ENCODE data around the gene GPATCH8.

DNA sequence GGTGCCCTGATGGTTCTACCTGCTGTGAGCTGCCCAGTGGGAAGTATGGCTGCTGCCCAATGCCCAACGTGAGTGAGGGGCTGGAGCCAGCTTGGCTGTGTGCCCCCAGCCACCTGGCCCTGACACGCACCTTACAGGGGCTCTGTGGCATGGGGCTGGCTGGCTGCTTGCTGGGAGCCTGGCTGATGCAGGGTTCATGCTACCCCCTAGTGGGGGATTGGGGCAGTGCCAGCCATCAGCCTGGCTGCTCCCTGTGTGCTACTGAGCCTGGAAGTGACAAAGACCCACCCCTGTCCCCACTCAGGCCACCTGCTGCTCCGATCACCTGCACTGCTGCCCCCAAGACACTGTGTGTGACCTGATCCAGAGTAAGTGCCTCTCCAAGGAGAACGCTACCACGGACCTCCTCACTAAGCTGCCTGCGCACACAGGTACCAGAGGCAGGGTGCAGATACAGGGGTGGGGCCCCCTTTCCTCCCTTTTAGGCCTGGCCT, 152.4 kb downstream of the GPATCH8 start:
- TF ChIP-seq, protein P1, sequence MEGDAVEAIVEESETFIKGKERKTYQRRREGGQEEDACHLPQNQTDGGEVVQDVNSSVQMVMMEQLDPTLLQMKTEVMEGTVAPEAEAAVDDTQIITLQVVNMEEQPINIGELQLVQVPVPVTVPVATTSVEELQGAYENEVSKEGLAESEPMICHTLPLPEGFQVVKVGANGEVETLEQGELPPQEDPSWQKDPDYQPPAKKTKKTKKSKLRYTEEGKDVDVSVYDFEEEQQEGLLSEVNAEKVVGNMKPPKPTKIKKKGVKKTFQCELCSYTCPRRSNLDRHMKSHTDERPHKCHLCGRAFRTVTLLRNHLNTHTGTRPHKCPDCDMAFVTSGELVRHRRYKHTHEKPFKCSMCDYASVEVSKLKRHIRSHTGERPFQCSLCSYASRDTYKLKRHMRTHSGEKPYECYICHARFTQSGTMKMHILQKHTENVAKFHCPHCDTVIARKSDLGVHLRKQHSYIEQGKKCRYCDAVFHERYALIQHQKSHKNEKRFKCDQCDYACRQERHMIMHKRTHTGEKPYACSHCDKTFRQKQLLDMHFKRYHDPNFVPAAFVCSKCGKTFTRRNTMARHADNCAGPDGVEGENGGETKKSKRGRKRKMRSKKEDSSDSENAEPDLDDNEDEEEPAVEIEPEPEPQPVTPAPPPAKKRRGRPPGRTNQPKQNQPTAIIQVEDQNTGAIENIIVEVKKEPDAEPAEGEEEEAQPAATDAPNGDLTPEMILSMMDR (conservative IDR thresholded peaks at IDR 0.05; ENCODE audit: low read depth, low read length), result peak; percentile 89
- TF ChIP-seq EZH2 (IDR thresholded peaks at IDR 0.05; ENCODE audit: low read length, unreplicated experiment) (no peak), EZH2phosphoT487 (IDR thresholded peaks at IDR 0.05; ENCODE audit: borderline replicate concordance, low read length) (no peak)

All from PC-3 (cell line).